ENCODE results near the gene MAPK9. TPM values are rescaled to one million over a fixed set of nuclear protein-coding genes. Genes with fewer than 3 reads are reported as not detected.
A peak's percentile ranks its signal among the peaks of the same experiment; 100 is the strongest.

The MAPK9 gene
- total RNA-seq, 1 donor from 2014 or later: 44.3 TPM

DNA sequence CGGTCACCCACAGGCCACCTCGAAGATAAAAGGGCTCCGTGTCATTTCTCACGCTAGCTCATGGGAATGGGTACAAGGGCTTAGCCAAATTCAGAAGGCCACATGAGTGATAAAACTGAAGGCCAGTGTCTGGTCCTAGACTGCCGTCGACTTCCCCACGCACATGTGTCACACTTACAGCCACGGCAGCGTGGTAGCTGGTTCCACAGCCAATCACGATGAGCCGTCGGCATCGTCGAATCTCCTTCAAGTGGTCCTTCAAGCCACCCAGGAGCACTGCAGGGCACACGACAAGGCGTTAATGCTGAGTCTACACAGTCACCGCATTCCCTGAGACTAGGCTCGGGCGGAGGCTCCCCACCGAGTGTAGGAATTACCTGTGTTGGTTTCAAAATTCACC lies 24.7 kb upstream of the MAPK9 start:
- Mint-ChIP-seq H3K9me3 (no peaks in the 10 kb centered on the region), H3K36me3 (ENCODE audit: low read depth) (no peaks in the 10 kb centered on the region), H3K27ac (no peak overlapping the region), H3K4me1 (ENCODE audit: low read depth) (no peaks in the 10 kb centered on the region), H3K4me3 (ENCODE audit: low read depth) (no peak overlapping the region), H3K27me3 (ENCODE audit: low read depth) (no peaks in the 10 kb centered on the region)
- intact Hi-C loops (cut with micrococcal nuclease): no loop called here
- no peak for DNase-seq (ENCODE audit: low spot score)

GRCh38 chr5:180315762-180316212 lies 23.9 kb upstream of the MAPK9 start:
- Mint-ChIP-seq H3K36me3 (ENCODE audit: low read depth) (no peaks in the 10 kb centered on the region), H3K27me3 (ENCODE audit: low read depth) (no peaks in the 10 kb centered on the region), H3K9me3 (no peaks in the 10 kb centered on the region), H3K27ac (no peak overlapping the region), H3K4me3 (ENCODE audit: low read depth) (no peak overlapping the region), H3K4me1 (ENCODE audit: low read depth) (no peaks in the 10 kb centered on the region)
- intact Hi-C loops (cut with micrococcal nuclease): loop anchor here (1.0 kb wide), 1 partner anchor 22 kb away; no protein-coding TSS in a partner anchor
- peak; percentile 42 for DNase-seq (ENCODE audit: low spot score)

DNA sequence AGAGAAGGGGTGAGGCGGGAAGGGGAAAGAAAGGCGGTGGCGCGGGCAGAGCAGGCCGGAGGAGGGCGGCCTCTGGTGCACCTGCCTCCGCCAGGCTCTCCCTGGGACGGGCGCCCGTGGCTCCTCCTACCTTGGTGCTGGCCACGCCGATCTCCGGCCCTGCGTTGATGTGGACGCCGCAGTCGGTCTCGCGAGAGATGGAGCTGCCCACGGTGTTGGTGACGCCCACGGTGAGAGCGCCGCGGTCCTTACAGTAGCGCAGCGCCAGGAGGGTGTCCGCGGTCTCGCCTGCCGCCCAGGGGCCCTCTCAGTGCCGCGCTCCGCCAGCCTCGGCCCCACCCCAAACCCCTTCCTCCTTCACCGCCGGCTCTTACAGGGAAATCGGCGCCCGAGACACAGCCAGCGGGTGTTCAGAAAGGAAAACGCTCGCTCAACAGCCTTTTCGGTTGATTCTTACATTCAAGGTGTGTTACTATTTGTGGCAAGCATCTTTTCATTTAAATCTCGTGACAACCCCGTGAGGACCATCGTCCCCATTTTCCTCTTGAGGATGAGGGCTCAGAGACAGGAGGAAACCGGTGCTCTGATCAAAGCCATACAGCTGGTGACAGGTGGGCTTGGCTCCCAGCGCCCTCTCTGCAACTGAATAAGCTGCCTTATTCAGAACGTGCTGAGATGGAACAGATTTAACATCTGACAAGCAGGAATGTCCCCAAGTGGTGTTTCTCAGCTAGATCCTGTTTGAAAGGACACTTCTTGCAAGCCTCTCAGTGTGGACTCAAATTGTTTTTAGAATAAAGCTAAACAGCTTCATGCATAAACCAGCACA lies 22.0 kb upstream of the MAPK9 start:
- Mint-ChIP-seq H3K27ac (no peak overlapping the region), H3K27me3 (ENCODE audit: low read depth) (no peaks in the 10 kb centered on the region), H3K36me3 (ENCODE audit: low read depth) (no peaks in the 10 kb centered on the region), H3K4me3 (ENCODE audit: low read depth) (no peak overlapping the region), H3K4me1 (ENCODE audit: low read depth) (no peaks in the 10 kb centered on the region), H3K9me3 (no peaks in the 10 kb centered on the region)
- no peak for DNase-seq (ENCODE audit: low spot score)
- intact Hi-C loops (cut with micrococcal nuclease): no loop called here

GRCh38 chr5:180311216-180311615 lies 19.3 kb upstream of the MAPK9 start:
- H3K9me3 Mint-ChIP-seq: no peaks in the 10 kb centered on the region
- no peak overlapping the region for H3K4me3 Mint-ChIP-seq (ENCODE audit: low read depth)
- no peaks in the 10 kb centered on the region for H3K27me3 Mint-ChIP-seq (ENCODE audit: low read depth)
- H3K27ac Mint-ChIP-seq: no peak overlapping the region
- no peaks in the 10 kb centered on the region for H3K36me3 Mint-ChIP-seq (ENCODE audit: low read depth)
- intact Hi-C loops (cut with micrococcal nuclease): no loop called here
- no peaks in the 10 kb centered on the region for H3K4me1 Mint-ChIP-seq (ENCODE audit: low read depth)
- DNase-seq (ENCODE audit: low spot score): no peak

DNA sequence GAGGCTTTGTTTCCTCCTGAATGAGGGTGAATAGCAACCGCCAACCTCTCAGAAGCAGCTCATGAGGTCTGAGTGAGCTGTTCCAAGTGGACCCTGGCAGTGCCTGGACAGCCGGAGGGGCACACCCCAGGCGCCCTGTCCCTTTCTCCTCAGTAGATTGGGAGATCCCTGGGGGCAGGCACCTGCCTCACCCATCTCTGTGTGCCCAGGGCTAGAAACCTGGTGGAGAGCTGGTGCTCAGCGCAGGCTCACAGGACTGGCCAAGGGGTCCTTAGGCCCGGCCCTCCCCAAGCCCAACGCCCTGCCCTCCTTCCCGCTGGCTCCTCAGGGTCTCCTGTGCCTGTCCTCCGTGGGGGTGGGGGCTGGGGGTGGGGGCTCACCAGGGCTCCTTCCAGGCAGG lies 14.9 kb upstream of the MAPK9 start:
- intact Hi-C loops (cut with micrococcal nuclease): no loop called here
- Mint-ChIP-seq H3K4me1 (ENCODE audit: low read depth) (no peaks in the 10 kb centered on the region), H3K27me3 (ENCODE audit: low read depth) (no peaks in the 10 kb centered on the region), H3K4me3 (ENCODE audit: low read depth) (no peak overlapping the region), H3K27ac (no peak overlapping the region), H3K9me3 (no peaks in the 10 kb centered on the region), H3K36me3 (ENCODE audit: low read depth) (no peaks in the 10 kb centered on the region)
- no peak for DNase-seq (ENCODE audit: low spot score)

DNA sequence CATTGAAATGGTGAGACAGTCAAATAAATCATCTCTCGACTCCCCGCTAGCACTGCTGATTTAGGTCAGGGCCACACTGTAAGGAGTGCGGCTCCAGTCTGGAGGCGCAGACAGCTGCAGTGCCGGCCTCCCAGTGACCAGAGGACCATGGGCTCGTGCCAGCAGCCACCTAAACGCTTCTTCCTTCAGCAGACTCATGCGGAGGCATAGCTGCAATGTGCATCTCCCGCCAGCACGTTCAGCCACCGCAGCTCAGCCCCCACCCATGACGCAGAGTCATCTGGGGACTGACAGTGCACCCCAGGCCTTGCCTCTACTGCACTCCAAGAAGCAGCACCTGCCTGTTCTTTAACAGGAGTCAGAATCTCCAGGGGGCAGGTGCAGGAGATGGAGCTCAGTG lies 13.6 kb upstream of the MAPK9 start:
- H3K27me3 Mint-ChIP-seq (ENCODE audit: low read depth): no peaks in the 10 kb centered on the region
- no peak overlapping the region for H3K4me3 Mint-ChIP-seq (ENCODE audit: low read depth)
- intact Hi-C loops (cut with micrococcal nuclease): no loop called here
- H3K9me3 Mint-ChIP-seq: no peaks in the 10 kb centered on the region
- H3K4me1 Mint-ChIP-seq (ENCODE audit: low read depth): no peaks in the 10 kb centered on the region
- H3K36me3 Mint-ChIP-seq (ENCODE audit: low read depth): no peaks in the 10 kb centered on the region
- no peak overlapping the region for H3K27ac Mint-ChIP-seq
- no peak for DNase-seq (ENCODE audit: low spot score)

DNA sequence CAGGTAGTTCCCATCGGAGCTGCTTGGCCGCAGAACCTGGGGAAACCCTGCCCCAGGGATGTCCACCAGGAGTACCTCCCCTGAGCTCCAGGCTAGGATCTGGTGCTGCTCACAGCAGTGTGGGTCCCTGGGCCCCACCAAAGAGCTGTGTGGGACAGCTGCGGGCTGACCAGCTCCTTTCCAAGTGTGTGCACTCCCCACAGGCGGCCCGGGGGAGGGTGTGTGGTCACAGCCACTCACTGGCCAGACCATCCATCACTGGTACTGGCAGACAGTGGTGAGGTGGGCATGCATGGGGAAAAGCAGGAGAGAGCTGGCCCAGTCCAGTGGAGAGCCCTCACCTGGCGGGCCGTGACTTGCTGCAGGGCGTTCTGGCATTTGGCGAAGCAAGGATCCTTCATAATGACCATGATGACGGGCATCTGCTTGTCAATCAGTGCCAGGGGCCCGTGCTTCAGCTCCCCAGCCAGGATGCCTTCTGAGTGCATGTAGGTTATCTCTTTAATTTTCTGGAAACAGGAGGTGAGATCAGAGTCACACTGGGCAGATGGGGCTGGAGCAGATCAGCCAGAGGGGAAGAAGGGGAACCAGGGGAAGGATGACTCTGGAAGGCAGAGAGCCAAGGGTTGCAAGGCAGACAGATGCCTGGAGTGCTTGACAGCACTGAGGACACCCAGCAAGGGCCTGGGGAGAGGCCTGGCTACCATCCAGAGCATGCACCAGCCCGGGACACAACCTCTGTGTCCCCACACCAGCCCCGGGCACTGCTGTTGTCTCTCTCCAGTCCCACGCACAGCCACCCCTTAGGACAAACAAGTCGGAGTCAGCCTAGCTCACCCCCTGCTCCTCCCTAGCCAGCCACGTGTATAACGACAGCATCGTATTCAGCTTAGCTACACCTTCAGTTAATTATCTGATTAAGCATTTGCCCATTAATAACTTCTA lies 12.8 kb upstream of the MAPK9 start:
- DNase-seq (ENCODE audit: low spot score): no peak
- Mint-ChIP-seq H3K27ac (no peak overlapping the region), H3K4me1 (ENCODE audit: low read depth) (no peaks in the 10 kb centered on the region), H3K9me3 (no peaks in the 10 kb centered on the region), H3K36me3 (ENCODE audit: low read depth) (no peaks in the 10 kb centered on the region), H3K4me3 (ENCODE audit: low read depth) (no peak overlapping the region), H3K27me3 (ENCODE audit: low read depth) (no peaks in the 10 kb centered on the region)
- intact Hi-C loops (cut with micrococcal nuclease): no loop called here

DNA sequence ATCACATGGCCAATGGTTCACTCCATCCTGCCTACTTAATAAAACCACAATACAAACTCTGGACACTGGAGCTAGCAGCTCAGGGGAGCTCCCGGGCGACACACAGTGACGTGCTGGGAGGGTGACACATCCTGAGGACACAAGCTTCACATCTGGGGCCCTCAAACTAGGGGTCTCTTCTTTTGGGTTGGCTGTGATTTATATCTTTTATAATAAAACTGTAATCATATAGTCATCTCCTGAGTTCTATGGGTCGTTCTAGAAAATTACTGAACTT lies 12.1 kb upstream of the MAPK9 start:
- intact Hi-C loops (cut with micrococcal nuclease): no loop called here
- H3K4me3 Mint-ChIP-seq (ENCODE audit: low read depth): no peak overlapping the region
- no peaks in the 10 kb centered on the region for H3K9me3 Mint-ChIP-seq
- H3K27ac Mint-ChIP-seq: no peak overlapping the region
- no peaks in the 10 kb centered on the region for H3K36me3 Mint-ChIP-seq (ENCODE audit: low read depth)
- DNase-seq (ENCODE audit: low spot score): no peak
- H3K27me3 Mint-ChIP-seq (ENCODE audit: low read depth): no peaks in the 10 kb centered on the region
- no peaks in the 10 kb centered on the region for H3K4me1 Mint-ChIP-seq (ENCODE audit: low read depth)

DNA sequence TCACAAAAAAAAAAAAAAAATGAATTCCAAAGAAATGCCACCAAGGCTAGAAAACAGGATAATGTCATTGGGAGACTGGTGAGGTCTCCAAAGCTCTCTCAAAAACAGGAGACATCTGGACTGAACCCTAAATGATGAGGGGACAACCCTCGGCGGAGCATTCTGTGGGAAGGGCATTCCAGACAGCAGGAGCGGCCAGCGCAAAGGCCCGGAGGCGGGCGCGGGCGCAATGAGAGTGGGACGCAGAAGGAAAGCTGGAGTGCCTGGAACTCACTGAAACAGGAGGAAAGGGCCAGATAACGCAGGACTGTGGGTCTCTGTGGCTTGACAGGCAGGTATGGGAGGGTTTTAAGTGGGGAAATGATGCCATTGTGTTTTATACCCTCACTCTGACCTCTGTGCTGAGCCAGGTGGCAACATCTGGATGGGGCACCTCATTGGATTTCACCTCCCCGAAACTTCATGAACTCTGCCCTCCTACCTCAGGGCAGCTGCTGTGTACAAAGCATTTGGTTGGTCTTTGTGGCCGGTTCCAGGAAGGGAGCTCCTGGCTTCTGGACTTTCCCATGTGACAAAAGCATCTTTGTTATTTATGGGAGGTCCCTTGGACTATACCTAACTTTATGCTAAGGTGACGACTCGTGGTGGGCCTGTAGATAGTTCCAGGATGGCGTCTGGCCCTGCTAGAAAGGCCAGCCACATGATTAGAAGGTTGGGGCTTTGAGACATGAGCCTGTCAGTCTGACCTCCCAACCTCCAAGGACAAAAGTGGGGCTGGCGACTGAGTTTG lies 11.5 kb upstream of the MAPK9 start:
- Mint-ChIP-seq H3K27me3 (ENCODE audit: low read depth) (no peaks in the 10 kb centered on the region), H3K4me1 (ENCODE audit: low read depth) (no peaks in the 10 kb centered on the region), H3K4me3 (ENCODE audit: low read depth) (no peak overlapping the region), H3K9me3 (no peaks in the 10 kb centered on the region), H3K27ac (no peak overlapping the region), H3K36me3 (ENCODE audit: low read depth) (no peaks in the 10 kb centered on the region)
- DNase-seq (ENCODE audit: low spot score): no peak
- intact Hi-C loops (cut with micrococcal nuclease): no loop called here

- H3K36me3 Mint-ChIP-seq (ENCODE audit: low read depth): no peaks in the 10 kb centered on the region
- H3K9me3 Mint-ChIP-seq: no peaks in the 10 kb centered on the region
- no peak overlapping the region for H3K4me3 Mint-ChIP-seq (ENCODE audit: low read depth)
- no peaks in the 10 kb centered on the region for H3K27me3 Mint-ChIP-seq (ENCODE audit: low read depth)
- DNase-seq (ENCODE audit: low spot score): no peak
- intact Hi-C loops (cut with micrococcal nuclease): no loop called here
- no peaks in the 10 kb centered on the region for H3K4me1 Mint-ChIP-seq (ENCODE audit: low read depth)
- no peak overlapping the region for H3K27ac Mint-ChIP-seq
Observed at GRCh38 chr5:180302256-180302655, 10.4 kb upstream of the MAPK9 start.

DNA sequence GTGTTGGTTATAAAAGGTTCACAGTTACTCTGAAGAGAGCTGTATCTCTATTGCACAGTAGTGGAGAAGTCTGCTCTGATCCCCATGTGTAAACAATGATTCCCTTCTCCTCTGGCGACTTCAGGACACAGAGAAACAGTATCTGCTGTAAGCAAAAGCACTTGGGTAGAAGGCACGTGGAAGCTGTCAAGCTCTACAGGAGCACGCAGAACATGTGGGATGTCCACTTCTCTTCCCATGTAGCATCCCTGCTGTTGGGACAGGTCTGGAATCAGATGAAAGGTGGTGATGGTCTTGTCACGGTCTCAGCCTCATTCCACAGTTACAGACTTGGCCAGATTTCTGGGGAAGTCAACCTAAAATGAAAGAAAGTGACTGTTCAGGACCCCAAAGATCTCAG lies 9.4 kb upstream of the MAPK9 start:
- Mint-ChIP-seq H3K4me3 (ENCODE audit: low read depth) (no peak overlapping the region), H3K4me1 (ENCODE audit: low read depth) (peaks cover 3% of the 10 kb centered on the region), H3K27me3 (ENCODE audit: low read depth) (no peaks in the 10 kb centered on the region), H3K36me3 (ENCODE audit: low read depth) (no peaks in the 10 kb centered on the region), H3K9me3 (no peaks in the 10 kb centered on the region), H3K27ac (no peak overlapping the region)
- no peak for DNase-seq (ENCODE audit: low spot score)
- intact Hi-C loops (cut with micrococcal nuclease): no loop called here

GRCh38 chr5:180299526-180299925 lies 7.6 kb upstream of the MAPK9 start:
- intact Hi-C loops (cut with micrococcal nuclease): loop anchor here (10.0 kb wide), 3 partner anchors 165 to 1675 kb away; partner anchors contain the start of genes CLK4 and CNOT6
- no peaks in the 10 kb centered on the region for H3K27me3 Mint-ChIP-seq (ENCODE audit: low read depth)
- H3K36me3 Mint-ChIP-seq (ENCODE audit: low read depth): no peaks in the 10 kb centered on the region
- no peak overlapping the region for H3K27ac Mint-ChIP-seq
- peaks cover 6% of the 10 kb centered on the region for H3K4me1 Mint-ChIP-seq (ENCODE audit: low read depth)
- no peaks in the 10 kb centered on the region for H3K9me3 Mint-ChIP-seq
- no peak for DNase-seq (ENCODE audit: low spot score)
- H3K4me3 Mint-ChIP-seq (ENCODE audit: low read depth): no peak overlapping the region
